ENCODE measurements around the gene GET3.

The GET3 gene

GRCh38 chr19:12752056-12752781 is 14.9 kb downstream of the GET3 start:
- no peak for DNase-seq (ENCODE audit: low read depth)

GRCh38 chr19:12754465-12755196 is 17.3 kb downstream of the GET3 start:
- DNase-seq (ENCODE audit: low read depth) = no peak

DNA sequence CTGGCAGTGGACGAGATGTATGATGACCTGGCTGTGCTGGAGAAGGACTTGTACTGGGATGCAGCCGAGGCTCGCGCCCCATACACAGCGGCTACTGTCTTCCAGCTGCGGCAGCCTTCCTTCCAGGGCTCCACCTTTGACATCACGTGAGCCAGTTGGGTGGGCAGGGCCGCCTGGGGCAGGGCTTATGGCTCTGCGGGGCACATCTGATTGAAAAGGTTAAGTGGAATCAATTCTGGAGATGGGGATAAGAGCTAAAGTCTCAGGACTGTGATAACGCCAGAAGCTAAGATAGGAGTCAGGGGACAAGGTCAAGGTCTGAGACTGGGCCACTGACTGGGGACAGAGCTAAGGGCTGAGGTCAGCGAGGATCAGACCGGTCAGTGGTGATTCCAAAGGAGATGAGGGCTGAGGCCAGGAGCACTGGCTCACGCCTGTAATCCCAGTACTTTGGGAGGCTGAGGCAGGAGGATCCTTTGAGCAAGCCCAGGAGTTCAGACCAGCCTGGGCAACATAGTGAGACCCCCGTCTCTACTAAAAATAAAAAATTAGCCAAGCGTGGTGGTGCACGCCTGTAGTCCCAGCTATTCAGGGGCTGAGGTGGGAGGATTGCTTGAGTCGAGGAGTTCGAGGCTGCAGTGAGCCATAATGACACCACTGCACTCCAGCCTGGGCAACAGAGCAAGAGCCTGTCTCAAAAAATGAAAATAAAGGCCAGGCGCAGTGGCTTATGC is 19.0 kb downstream of the GET3 start:
- DNase-seq (ENCODE audit: low read depth) = no peak

DNA sequence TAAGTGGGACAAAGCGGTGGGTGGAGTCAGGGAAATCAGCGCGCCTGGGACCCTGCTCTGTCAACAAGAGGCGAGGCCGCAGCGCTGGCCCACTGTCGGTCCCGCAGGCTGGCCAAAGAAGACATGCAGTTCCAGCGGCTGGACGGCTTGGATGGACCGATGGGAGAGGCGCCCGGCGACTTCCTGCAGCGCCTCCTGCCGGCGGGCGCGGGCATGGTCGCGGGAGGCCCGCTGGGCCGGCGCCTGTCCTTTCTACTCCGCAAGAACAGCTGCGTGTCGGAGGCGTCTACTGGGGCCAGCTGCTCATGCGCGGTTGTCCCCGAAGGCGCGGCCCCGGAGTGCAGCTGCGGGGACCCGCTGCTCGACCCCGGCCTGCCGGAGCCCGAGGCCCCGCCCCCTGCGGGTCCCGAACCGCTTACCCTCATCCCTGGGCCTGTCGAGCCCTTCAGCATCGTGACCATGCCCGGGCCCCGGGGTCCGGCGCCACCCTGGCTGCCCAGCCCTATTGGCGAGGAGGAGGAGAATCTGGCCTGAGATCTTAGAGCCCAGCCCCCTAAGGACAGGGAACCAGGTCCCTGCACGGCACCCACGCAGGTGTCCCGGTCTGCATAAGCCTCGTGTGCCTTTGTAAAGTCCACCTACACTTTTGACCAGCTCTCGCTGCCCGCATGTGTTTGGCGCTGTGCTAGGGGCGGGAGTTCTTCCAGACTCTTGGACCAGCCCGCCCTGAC is 20.4 kb downstream of the GET3 start:
- DNase-seq (ENCODE audit: low read depth) = no peak

DNA sequence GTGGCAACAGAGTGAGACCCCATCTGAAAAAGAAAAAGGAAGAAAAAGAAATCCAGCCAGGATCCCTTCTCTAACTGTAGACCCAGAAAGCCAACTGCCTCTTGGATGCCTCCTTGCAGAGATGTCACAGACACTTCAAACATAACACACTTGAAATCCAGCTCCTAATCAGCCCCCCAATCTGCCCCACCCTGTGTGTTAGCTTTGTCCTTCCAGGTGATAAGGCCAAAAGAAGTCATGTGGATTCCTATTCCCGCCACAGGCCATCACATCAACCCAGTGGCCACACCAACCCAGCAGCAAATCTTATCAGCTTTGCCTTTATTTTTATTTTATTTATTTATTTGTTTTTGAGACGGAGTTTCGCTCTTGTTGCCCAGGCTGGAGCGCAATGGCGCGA is 22.4 kb downstream of the GET3 start:
- no peak for DNase-seq (ENCODE audit: low read depth)

GRCh38 chr19:12763100-12763499 is 25.8 kb downstream of the GET3 start:
- DNase-seq (ENCODE audit: low read depth) = no peak

- DNase-seq (ENCODE audit: low read depth) = no peak
These were observed 27.4 kb downstream of the GET3 start for GRCh38 chr19:12764698-12765097.

DNA sequence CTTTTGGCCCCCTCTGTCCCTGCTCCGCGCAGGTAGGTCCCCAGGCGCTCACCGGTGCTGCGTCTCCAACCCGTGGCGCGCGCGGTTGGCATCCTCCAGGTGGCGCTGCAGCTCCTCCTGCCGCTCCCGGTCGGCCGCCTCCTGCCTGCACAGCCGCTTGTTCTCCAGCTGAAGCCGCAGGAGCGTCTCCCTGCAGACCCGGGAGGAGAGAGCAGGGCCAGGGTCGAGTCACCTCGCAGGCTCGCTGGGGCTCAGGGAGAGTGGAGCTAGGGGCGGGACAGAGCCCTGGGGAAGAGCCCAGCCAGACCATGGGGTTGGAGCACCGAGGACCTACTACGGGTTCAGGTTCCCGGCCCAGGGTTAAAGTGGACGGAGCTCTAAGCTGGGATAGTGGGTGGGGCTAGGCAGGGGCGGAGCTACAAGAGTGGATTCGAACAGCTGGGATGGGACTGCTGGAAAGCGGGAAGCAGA is 28.8 kb downstream of the GET3 start:
- DNase-seq (ENCODE audit: low read depth) = no peak

- DNase-seq (ENCODE audit: low read depth) = no peak
These were observed 29.9 kb downstream of the GET3 start for GRCh38 chr19:12767150-12767549.

- no peak for DNase-seq (ENCODE audit: low read depth)
These were observed 30.4 kb downstream of the GET3 start for GRCh38 chr19:12767666-12768065.

DNA sequence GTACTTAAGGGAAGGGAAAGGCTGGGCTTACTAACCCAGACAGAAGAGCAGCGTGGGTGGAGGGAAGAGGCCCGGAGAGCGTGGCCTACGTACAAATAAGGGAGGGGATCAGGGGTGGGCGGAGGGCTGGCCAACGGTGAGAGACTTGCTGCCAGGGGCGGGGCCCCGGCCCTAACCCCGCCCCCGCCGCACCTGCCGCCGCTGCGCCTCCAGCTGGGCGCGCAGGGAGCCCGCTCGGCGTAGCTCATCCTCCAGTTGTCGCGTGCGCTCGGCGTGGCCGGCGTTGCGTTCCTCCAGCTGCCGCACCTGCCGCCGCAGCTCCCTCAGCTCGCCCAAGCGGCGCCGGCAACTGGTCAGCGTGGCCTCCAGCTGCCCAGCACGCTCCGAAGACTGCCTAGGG is 32.4 kb downstream of the GET3 start:
- DNase-seq (ENCODE audit: low read depth) = peak; percentile 67

- DNase-seq (ENCODE audit: low read depth) = no peak
These were observed 33.6 kb downstream of the GET3 start for GRCh38 chr19:12770922-12771321.

DNA sequence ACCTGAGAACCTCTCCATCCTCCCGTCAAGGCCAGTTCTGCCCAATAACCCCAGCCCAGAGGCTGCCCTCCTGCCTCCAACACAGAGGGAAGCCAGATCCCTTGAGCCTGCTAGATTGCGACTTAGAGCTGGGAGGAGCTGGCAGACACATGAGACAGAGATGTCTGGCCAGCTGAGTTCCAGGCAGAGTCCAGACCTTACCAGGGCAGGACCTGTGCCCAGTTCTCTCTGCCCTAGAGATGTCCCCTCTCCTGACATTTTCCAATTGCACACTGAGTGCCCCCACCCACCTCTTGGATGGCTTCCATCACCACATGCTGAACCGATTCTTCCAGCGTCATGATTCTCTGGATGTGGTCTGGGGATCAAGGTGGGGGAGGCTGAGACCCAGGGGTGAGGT is 35.0 kb downstream of the GET3 start:
- DNase-seq (ENCODE audit: low read depth) = no peak

DNA sequence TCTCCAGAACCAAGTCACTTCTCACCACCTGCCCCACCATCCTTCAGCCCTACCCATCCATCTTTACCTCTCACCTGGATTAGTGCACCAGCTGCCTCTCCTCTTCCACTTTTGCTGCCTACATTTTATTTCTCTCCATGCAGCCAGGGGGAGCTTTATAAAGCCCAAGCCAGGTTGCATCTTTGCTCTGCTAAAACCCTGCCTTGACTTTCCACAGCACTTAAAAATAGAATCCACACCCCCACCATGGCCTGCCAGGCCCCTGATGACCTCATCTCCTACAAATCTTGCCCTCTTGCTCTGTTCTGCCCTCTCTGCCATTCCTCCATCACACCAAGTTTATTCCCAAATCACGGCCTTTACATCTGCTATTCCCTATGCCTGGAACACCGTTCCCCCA is 36.3 kb downstream of the GET3 start:
- DNase-seq (ENCODE audit: low read depth) = no peak

DNA sequence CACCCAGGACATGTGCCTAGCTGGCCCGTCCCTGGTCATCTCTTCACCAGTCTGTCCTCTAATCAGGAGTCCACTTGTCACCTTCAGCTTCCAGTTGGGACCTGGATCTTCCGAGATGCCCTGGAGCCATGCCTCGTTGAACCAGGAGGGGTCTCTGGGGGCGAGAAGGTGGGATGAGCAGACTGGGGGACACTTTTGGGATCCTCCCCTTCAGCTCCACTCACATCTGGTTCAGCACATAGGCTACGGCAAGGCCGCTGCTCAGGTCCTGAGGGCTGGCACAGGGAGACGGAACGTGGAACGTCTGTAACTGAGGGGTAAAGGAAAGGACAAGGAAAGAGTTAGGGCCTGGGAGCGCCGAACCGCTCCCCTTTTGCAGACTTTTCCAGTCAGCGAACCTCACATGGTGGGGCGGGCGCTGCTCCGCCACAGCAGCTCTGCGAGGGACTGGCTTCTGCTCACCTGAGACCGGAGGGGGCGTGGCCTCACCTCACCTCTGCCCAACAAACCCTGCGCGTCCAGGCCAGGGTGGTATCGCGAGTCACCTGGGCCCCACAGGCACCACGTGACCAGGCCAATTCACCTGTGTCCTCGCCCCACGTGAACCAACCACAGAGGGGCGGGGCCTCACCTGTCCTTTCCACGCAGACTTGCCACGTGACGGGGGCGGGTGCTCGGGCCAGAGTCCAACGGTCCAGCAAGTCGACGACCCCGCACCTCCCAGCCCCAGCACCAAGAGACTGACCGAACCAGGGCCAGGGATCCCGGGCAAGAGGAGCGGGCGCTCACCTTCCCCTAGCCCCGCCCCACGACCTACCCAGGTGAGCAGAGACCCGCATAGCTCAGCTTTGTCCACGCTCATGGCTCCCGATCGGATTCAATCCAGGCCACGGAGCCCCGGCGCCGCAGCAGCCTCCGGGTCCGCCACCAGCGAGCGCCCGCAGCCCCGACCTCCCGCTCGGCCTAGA is 37.6 kb downstream of the GET3 start, which contains the start of gene HOOK2:
Gene HOOK2, minus strand, starts transcription at position 965 of the 968 bp plus-strand sequence. Its CDS starts 103 bp downstream, at position 862.
- no peak for DNase-seq (ENCODE audit: low read depth)

DNA sequence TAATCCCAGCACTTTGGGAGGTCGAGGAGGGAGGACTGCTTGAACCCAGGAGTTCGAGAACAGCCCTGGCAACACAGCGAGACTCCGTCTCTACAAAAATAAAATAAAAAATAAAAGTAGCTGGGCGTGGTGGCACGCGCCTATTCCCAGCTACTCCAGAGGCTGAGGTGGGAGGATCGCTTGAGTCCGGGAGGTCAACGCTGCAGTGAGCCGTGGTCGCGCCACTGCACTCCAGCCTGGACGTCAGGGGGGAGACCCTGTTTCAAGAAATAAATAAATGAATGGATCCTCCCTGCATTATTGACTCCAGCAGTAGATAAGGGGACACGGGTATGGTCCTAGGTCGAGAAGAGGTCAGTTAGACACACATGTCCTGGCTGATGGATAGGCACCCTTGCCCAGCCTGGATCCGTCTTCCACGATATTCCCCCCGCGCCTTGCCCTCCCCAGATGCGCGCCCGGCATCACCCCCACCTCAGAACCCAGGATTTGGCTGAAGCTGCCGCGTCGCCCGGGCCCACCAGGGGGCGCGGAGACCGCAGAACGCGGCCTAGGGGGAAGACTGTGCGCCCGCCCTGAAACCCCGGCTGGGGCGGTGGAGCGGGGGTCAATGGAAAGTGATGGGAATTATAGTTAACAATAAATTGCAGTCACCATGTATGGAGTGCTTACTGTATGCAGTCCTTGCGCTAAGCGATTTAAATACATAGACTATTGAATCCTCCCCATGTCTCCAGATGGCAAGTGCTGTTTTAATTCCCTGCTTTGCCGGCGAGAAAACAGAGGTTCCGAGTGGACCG is 40.1 kb downstream of the GET3 start:
- peak; percentile 69 for DNase-seq (ENCODE audit: low read depth)

- DNase-seq (ENCODE audit: low read depth) = no peak
These were observed 41.0 kb downstream of the GET3 start for GRCh38 chr19:12778017-12778904.

DNA sequence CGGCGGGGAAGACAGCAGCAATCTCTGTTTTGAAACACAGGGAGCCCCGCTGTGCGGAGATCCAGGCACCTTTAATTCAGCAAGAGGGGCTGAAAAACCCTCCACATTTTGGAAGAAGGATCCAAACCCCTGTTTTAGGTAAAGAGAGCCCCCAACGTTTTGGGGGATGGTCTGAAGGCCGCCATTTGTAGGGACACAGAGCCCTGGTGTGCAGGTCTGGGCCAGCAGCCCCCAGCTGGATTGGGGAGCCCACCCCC is 41.5 kb downstream of the GET3 start:
- no peak for DNase-seq (ENCODE audit: low read depth)

Data from stimulated activated CD4-positive, alpha-beta T cell treated with anti-CD3 and anti-CD28 coated beads, Interleukin-2, amount 100 ng/mL, for 4 hours (primary cell).